Right forelimb (tissue), 1 donor: ENCODE data around the gene BICD1.
"Not testable (repeated sequence)": the region's sequence is repeated elsewhere in the genome, so short reads cannot be mapped to it uniquely, and the experiment has no call there.

Source experiments
- DNase-seq: peaks from one replicate; pipeline ENCODE4 v3.0.0-alpha.2; 2018

Gene BICD1

GRCh38 chr12:32146074-32146873, 39.6 kb downstream of the BICD1 start:
- DNase-seq = no peak

GRCh38 chr12:32148372-32148771, 41.7 kb downstream of the BICD1 start:
- DNase-seq = no peak

- DNase-seq = no peak
Measured at GRCh38 chr12:32149489-32149888, 42.8 kb downstream of the BICD1 start.

- no peak for DNase-seq
Measured at GRCh38 chr12:32151086-32151485, 44.4 kb downstream of the BICD1 start.

- no peak for DNase-seq
Measured at GRCh38 chr12:32151552-32151951, 44.9 kb downstream of the BICD1 start.

- no peak for DNase-seq
Measured at GRCh38 chr12:32155041-32155440, 48.4 kb downstream of the BICD1 start.

GRCh38 chr12:32155961-32156529, 49.4 kb downstream of the BICD1 start:
- no peak for DNase-seq

GRCh38 chr12:32158525-32158924, 51.9 kb downstream of the BICD1 start:
- no peak for DNase-seq

GRCh38 chr12:32159381-32159780, 52.7 kb downstream of the BICD1 start:
- no peak for DNase-seq

GRCh38 chr12:32159925-32160324, 53.3 kb downstream of the BICD1 start:
- DNase-seq = no peak

- no peak for DNase-seq
Measured at GRCh38 chr12:32161058-32161457, 54.4 kb downstream of the BICD1 start.

- DNase-seq = no peak
Measured at GRCh38 chr12:32163596-32163995, 56.9 kb downstream of the BICD1 start.

- no peak for DNase-seq
Measured at GRCh38 chr12:32166510-32166909, 59.9 kb downstream of the BICD1 start.

- DNase-seq = no peak
Measured at GRCh38 chr12:32170437-32170998, 63.9 kb downstream of the BICD1 start.

GRCh38 chr12:32171211-32171610, 64.6 kb downstream of the BICD1 start:
- no peak for DNase-seq

- no peak for DNase-seq
Measured at GRCh38 chr12:32176606-32177005, 70.0 kb downstream of the BICD1 start.

GRCh38 chr12:32178341-32179010, 71.8 kb downstream of the BICD1 start:
- no peak for DNase-seq

GRCh38 chr12:32179011-32179395, 72.4 kb downstream of the BICD1 start:
- DNase-seq = no peak

- no peak for DNase-seq
Measured at GRCh38 chr12:32181498-32182175, 75.0 kb downstream of the BICD1 start.

- no peak for DNase-seq
Measured at GRCh38 chr12:32183650-32184049, 77.0 kb downstream of the BICD1 start.

GRCh38 chr12:32187127-32187526, 80.5 kb downstream of the BICD1 start:
- not testable (repeated sequence) for DNase-seq

GRCh38 chr12:32191445-32191844, 84.8 kb downstream of the BICD1 start:
- no peak for DNase-seq
